Fibroblast of mammary gland (primary cell): ENCODE data around the gene GFPT2.

Experiments used
- DNase-seq: peaks from one replicate; pipeline ENCODE4 v3.0.0-alpha.2; 2010; ENCODE audit warnings: low read depth
- H3K4me3 ChIP-seq: 2 replicates; pipeline ENCODE4 v1.5.1; 2011; ENCODE audit warnings: low read depth, mild to moderate bottlenecking, low read length, moderate library complexity; ENCODE audit not compliant: control insufficient read depth
- TF ChIP-seq, protein P1 (sequence below): conservative IDR thresholded peaks from 2 replicates; pipeline ENCODE4 v1.5.1; 2011; ENCODE audit warnings: low read depth, low read length, inconsistent platforms; ENCODE audit not compliant: control insufficient read depth, insufficient read depth

The GFPT2 gene

DNA sequence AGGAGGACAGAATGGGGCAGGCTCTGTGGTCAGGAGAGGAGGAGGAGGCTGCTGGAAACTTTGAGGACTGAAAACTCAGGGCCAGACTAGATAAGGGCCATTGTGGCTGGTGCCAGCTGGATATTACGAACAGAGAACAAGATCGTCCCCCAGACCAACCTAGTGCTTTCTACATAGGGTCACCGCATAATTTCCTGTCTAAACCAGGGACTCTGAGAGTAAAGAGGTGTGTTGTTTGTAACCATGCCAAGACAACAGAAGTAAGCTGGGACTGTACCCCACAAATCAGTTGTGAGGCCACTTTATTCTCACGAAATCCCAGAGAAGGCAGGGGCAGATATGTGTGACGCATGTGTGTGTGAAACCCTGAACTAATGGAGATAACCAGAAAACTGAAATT is 20.3 kb upstream of the GFPT2 start:
- no peak overlapping the region for H3K4me3 ChIP-seq
- no peak for DNase-seq
- TF ChIP-seq, protein P1, sequence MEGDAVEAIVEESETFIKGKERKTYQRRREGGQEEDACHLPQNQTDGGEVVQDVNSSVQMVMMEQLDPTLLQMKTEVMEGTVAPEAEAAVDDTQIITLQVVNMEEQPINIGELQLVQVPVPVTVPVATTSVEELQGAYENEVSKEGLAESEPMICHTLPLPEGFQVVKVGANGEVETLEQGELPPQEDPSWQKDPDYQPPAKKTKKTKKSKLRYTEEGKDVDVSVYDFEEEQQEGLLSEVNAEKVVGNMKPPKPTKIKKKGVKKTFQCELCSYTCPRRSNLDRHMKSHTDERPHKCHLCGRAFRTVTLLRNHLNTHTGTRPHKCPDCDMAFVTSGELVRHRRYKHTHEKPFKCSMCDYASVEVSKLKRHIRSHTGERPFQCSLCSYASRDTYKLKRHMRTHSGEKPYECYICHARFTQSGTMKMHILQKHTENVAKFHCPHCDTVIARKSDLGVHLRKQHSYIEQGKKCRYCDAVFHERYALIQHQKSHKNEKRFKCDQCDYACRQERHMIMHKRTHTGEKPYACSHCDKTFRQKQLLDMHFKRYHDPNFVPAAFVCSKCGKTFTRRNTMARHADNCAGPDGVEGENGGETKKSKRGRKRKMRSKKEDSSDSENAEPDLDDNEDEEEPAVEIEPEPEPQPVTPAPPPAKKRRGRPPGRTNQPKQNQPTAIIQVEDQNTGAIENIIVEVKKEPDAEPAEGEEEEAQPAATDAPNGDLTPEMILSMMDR: no peak

DNA sequence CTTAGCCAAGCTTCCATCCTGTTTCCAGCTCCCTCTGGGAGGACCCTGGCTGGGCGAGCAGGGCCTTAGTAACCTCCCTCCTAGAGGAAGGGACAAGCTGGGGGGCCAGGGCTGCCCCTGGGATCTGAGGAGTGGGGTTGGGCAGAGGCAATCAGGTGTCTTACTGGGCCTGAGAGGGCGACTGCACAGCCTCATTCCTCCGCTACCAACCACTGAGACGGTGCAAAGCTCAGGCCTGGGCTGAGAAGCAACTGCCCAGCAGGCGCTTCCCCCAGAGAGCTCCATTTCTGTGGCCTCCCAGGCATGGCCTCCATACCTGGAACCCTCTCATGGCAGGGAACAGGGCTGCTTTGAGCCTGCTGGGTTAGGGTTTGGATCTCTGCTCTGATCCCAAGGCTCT is 18.8 kb upstream of the GFPT2 start:
- TF ChIP-seq, protein P1: no peak
- no peak overlapping the region for H3K4me3 ChIP-seq
- no peak for DNase-seq

DNA sequence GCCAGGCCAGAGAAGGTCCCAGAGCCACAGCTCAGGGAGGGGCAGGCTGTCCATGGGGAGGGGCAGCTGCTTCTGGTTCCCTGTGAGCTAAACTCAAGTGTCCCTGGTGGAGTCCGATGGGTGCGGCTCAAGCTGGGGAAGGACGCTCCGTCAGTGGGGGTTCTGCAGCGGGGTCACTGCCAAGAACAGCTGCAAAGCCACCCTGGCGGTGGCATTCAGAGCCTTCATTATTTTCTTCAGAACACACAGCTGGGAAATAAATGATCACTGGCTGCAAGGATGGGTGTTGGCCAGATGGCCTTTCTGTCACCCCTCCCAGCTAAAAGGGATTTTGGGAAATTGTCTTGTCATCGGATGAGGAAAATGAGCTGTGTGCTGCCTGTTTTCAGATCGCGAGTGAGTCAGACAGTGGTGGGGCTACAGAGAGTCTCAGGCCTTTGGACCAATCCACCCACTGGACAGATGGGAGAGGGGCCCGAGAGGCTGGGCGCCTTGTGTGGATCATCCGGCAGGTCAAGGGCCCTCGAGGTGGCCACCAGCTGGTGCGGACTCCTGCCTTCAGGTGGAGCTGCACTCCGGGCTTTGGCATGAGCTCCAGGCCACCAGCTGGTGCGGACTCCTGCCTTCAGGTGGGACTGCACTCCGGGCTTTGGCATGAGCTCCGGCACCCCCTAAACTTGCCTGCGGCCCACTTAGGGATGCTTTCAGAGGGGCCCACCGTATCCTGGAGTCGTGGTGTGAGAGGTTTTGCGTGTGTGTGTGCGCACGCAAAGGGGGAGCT is 17.9 kb upstream of the GFPT2 start:
- TF ChIP-seq, protein P1: no peak

DNA sequence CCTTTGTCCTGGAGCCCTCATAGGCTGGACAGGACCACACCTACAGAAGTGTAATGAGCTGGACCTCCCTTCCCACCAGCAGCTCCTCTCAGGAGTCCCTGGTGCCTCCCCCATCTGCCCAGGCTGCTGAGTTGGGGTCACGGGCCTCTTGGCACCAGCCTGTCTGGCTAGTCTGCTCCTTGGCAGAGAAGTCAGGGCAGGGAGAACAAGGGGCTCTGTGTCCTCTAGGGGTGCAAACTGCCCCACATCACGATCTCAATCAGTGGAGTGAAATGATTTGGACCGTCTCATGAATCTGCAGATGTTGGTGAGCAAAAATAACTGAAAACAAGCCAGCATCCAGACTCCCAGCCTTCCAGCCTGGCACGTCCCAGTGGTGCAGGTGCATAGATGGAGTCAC is 14.9 kb upstream of the GFPT2 start:
- no peak for DNase-seq
- H3K4me3 ChIP-seq: no peak overlapping the region
- TF ChIP-seq, protein P1: no peak

More for the DNA sequence above, 17.9 kb upstream of the GFPT2 start:
- no peak overlapping the region for H3K4me3 ChIP-seq
- peak; percentile 39 for DNase-seq

DNA sequence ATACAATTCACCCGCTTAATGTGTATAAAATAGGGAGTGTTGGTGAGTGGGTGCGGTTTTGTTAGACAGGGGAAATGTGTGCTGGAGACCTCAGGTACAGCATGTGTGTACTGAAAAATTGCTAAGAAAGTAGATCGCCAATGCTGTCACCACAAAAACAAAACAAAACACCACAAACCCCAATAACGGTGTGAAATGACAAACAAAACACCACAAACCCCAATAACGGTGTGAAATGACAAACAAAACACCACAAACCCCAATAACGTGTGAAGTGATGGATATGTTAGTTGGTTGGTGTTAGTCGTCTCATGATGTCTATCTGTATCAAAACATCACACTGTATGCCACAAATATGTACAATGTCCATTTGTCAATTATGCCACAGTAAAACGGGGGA is 14.2 kb upstream of the GFPT2 start:
- TF ChIP-seq, protein P1: no peak
- no peak overlapping the region for H3K4me3 ChIP-seq
- DNase-seq: no peak

DNA sequence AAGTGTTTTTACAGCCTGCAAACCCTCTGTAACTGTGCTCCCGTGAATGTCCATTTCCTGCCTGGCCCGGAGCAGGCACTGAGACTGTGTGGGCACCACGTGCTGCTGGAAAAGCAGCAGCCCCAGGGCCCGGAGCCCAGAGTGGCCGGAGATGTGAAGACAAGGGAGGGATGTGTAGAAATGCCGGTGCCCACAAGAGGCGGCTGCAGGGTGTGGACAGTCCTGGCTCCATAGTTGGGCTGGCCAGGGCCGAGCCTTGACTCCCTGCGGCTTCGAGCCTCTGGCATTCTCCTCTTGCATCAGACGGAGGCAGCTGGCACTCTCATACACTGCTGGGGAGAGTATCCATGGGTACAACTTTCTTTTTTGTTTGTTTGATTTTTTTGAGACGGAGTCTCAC is 13.2 kb upstream of the GFPT2 start:
- H3K4me3 ChIP-seq: no peak overlapping the region
- TF ChIP-seq, protein P1: no peak
- no peak for DNase-seq
